Eye (tissue), 1 donor: Measurements from ENCODE around the gene RAB20.
"Not testable (repeated sequence)": the region's sequence is repeated elsewhere in the genome, so short reads cannot be mapped to it uniquely, and the experiment has no call there.

Experiments used
- DNase-seq: peaks from one replicate; pipeline ENCODE4 v3.0.0-alpha.2; 2015

RAB20 gene

DNA sequence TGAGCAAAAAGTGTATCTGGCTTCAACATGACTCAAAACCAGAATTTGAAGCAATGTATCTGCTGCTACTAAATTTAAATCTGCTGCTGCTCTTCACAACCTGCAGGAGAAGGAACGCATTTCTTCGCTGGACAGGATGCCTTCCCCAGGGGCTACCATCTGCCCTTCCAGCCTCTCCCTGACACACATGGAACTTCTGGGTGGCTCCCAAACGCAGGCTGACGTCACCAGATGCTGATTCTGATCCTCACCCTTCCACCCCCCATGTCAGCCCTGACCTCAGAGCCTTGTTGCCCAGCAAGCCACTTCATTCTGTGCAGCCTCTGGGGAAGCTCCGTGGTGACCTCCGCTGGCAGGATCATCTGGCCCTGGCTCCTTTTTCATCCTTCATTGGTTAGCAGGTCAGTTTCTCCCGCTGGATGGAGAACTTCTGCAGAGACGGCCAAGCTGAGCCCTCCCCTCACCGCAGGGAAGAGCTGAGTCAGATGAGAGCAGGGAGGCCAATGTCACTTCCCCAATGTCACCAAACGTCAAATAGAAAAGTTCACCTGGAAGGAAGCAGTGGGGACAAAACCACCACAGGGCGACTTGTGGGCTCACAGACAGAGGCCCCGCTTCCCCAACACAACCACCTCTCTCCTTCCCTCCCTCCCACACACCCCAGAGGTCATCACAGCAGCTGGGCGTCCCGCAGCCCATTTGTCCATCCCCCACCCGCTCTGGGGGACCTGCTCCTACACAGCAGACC, 14.0 kb upstream of the RAB20 start:
- peak; percentile 37 for DNase-seq

DNA sequence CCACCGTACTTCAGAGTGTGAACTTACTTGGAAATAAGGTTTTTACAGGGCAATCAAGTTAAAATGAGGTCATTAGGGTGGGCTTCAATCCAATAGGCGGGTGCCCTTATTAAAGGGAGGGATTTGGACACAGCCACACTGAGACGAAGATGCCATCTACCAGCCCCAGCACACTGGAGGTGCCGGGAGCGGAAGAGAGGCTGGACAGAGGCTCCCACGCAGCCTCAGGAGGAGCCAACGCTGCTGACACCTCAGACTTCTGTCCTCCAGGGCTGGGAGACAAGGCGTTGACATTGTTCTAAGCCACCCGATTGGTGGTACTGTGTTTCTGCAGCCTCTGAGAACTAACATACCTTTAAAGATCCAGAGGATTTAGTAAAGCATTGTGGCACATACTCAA, 12.6 kb upstream of the RAB20 start:
- no peak for DNase-seq

DNA sequence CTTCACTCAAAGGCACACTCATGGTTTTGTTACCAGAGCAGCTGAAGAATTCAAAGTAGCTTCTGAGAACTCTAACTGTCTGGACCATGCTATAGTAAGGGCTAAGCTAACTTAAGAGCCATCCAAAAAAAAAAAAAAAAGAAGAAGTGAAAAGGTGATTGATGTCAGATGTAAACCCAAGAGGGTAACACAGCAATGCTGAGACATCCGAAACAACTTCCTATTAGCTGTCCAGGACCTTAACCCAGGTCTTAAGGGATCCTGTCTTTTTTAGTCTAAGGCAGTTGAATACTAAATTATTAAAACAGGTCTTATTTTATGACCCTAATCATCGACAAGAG, 11.2 kb upstream of the RAB20 start:
- no peak for DNase-seq

DNA sequence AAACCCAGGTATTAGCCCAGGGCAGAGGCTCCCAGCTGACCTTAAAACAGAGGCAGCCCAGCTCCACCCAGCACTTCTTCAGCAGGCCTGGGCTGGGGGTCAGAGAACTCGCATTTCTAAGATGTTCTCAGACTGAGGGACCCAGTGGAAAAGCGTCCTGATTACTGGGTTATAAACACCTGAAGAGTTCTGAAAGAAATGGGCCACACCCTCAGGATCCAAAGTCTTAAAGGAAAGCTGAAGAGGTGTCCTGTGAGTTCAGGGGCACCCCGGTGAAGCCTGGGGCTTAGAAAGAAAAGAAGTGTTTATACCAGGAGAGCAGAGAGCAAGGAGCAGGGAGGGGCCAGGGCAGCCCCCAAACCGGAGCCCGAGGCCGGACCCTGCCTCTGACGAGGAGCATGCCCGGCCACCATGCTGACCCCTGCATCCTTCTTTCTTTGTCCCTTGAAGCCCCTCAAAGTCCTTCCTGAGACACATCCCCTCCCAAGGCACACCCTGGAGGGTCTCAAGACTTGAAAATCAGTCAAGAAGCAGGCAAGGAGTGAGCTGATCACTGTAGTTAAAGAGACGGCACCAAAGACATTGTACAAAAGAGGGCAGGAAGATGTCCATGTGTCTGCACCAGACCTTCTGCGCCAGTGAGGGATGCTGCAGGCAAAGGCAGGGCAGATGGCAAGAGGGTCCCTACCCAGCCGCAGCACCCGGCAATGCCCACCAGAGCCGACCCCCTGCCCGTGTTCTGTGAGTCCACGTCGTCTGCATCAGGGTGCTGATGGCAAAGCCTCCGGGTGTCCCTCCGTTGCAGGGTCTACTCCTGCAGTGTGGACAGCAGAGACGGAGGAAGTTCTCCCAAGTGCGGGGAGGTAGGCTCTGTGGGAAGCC, 10.6 kb upstream of the RAB20 start:
- no peak for DNase-seq

DNA sequence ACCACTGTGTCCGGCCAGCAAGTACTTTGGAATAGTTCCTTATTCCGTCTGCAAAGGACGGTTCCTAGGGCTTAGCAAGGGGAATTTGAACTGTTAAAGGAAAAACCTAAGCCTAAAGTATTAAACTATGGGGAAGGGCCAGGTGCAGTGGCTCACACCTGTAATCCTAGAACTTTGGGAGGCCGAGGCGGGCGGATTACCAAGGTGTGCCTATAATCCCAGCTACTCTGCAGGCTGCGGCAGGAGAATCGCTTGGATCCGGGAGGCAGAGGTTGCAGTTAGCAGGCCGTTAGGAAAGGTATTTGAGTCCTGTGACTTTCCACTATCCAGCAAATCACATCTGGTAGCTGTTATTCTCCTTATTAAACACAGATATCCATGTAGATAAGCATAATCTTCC, 9.4 kb upstream of the RAB20 start:
- no peak for DNase-seq

DNA sequence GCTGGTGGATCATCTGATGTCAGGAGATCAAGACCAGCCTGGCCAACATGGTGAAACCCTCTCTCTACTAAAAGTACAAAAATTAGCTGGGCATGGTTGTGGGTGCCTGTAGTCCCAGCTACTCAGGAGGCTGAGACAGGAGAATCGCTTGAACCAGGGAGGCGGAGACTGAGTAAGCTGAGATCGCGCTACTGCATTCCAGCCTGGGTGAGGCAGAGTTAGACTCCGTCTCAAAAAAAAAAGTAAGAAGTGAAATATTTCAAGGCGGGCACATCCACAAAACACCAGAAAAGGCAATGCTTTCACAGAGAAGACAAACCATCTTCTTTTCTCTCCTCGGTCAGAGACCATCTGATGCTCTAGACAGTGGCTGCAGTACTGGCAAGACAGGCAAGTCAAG, 8.4 kb upstream of the RAB20 start:
- not testable (repeated sequence) for DNase-seq

DNA sequence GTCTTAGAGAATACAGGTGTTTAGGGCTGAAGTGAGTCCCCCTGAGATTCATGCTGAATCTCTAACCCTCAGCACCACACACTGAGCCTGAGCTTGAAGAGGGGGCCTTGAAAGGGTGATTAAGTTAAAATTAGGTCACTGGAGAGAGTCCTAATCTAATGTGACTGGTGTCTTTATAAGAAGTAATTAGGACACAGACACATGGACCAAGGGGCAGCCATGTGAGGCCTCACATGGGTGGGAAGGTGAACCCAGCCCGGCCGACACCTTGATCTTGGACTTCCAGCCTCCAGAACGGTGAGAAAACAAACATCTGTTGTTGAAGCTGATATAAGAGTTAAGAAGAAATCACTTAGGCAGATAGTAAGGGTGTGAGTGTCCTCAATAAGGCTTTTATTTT, 7.1 kb upstream of the RAB20 start:
- DNase-seq = peak; percentile 71

DNA sequence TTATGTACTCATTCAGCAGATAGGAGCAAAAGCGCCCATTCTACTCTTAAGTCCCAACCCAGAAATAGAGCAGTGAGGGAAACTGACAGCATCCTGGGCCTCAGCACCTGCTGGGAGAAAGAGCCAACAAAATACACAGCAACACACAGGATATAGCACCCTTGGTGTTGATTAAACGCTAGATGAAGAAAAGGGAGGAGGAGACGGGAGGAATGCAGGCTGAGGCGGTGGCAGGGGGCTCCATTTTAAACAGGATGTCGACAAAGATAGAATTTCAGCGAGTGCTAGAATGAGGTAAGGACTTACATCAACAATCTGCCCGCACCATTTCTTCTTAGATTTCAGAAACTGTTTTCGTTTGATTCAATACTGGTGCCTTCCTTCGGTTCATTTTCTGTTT, 4.6 kb upstream of the RAB20 start:
- DNase-seq = no peak

DNA sequence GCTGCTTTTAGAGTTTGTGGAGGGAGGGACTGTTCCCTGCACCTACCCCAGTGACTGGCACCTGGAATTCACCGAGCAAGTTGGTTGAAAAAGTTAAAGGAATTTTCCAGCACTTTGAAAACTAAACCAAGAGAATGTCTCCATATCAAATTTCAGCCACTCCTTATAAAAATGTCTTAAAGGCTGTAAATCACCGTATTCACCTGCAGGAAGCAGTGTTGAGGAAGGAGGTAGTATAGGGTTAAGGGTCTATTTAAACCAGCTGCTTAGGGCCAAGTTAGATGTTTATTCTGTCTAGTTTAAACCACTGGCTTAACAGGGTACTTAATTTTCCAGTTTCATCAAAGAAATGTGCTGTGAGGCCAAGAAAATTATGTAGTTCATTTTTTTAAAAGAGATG, 3.8 kb upstream of the RAB20 start:
- no peak for DNase-seq

DNA sequence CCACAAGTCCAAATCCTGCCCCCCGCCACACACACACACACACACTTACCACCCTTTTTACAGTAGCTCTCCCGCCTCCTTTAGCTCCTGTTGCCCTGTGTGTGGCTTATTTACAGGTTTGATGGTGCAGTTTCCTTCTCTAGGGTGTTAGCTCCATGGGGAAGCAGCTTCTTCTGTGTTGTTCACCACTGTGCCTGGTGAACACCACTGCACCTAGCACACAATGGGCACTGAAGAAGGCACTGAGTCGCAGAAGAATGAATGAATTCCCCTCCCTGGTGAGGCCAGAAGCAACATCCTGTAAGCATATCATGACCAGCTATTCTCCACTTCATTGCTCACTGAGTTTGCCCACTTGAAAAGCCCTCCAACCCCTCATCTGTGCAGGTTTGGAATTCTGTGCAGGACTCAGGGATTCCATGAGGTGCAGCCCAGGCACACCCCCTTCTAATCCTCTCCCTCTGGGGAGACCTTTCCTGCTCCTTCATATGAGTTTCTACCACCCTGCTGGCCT, 3.0 kb upstream of the RAB20 start:
- no peak for DNase-seq

DNA sequence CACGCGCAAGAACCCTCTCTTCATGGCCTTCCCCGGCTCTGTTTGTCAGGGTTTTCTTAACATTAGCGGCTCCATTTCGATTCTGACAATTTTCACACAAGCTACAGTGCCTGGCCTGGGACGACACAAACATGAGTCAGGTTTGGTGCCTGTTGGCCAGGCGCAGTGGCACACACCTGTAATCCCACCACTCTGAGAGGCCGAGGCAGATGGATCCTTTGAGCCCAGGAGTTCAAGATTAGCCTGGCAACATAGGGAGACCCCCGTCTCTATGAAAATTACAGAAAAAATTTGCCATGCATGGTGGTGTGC, 1.9 kb upstream of the RAB20 start:
- no peak for DNase-seq

DNA sequence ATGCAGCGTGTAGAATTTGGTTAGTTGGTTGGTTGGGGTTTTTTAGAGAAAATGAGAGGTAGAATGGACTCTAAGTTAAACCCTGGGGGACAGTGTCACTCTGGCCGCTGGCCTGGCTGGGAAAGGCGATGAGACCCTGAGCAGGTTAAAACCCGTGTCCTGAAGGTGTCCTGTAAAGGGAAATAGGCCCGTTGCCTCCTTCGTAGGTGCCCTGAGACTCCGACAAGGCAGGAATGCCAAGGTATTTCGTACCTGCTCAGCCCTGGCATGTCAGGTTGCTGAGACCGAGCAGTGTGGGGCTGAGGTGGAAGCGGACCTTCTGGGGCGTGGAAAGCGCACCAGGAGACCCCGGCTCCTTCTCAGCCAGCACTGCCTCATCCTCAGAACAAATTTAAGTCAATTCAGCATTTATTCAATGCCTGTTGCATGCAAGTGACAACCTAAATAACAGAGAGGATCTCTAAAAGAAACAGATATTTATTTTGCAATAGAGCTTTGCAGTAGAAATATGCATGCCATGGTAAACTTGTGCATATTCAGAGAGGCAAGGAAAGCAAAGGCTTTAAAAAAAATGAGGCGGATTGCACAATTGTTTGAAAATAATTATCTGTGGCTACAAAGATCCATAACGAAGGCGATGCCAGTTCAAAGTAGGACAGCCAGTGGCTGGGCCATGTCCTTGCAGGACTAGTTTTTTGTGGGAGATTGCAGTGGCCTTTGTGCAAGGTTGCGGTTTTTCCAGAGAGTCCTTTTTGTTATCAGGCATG, 1.4 kb upstream of the RAB20 start:
- no peak for DNase-seq

DNA sequence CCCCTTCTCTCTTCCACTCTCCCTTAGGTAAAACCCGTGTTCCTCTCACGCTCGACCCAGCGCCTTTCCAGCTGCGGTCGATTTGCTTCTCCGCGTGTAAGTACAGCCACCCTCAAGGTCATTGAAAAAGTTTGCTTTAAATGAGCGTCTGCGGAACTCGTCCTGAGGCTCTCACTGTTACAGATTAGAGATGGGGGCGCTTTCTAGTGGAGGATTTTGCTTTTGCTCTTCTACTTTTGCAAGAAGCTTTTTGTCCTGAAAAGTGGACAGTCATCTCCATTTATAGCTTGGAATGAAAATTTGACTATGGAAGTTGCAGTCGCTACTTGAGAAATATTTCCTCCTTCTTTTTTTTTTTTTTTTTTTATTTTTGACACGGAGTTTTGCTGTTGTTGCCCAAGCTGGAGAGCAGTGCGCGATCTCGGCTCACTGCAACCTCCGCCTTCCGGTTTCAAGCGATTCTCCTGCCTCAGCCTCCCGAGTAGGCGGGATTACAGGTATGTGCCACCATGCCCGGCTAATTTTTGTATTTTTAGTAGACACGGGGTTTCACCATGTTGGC, 595 bp upstream of the RAB20 start:
- DNase-seq = no peak

DNA sequence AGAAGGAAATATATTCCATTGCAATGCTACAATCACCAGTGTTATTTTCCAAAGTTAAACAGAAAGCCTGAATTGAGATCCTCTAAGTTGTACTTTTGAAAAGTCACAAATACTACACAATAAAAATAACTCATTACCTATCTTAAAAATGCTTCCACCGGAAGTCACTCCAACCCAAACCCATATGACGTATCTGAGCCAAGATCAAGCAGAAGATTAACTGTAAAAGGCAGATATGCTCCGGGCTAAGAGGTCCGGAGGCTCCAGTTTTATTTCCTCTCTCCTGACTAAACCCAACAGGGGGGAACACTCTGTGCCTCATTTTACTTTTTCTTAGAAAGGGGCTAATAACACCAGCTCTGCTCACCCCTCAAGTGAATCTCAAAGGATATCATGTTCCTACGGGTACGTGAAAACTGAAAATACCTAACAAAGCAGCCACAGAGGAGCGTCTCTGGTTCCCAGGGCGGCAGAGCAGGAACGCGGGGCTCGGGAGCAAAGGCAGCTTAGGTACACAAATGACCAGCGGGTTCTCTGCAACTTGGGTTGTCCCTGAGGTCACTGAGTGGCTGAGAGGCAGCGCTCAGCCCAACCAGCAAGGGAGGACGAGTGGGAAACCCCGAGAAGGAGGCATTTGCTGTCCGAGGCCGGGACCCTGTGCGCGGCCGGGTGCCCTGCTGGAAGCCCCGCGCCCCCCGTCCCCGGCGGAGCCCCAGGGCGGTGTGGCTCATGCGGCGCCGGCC, 750 bp downstream of the RAB20 start:
- peak; percentile 60 for DNase-seq

DNA sequence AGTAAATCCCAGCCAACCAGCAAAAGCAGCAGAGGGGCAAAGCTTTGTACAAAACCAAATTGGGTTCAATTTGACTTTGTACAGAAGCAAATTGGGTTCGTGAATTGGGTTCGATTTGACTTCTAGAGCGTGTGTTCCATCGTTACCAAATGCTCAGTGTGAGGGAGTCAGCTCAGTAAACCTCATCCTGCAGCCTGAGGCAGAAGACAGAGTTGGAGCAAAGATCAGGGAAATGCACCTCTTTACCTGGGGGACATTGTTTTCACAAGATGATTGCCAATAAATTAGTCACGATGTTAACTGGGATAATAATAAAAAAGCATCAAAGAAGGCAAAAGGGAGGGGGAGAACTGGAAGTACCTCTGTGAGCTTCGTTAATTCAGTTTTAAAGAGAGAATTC, 1.5 kb downstream of the RAB20 start:
- no peak for DNase-seq

DNA sequence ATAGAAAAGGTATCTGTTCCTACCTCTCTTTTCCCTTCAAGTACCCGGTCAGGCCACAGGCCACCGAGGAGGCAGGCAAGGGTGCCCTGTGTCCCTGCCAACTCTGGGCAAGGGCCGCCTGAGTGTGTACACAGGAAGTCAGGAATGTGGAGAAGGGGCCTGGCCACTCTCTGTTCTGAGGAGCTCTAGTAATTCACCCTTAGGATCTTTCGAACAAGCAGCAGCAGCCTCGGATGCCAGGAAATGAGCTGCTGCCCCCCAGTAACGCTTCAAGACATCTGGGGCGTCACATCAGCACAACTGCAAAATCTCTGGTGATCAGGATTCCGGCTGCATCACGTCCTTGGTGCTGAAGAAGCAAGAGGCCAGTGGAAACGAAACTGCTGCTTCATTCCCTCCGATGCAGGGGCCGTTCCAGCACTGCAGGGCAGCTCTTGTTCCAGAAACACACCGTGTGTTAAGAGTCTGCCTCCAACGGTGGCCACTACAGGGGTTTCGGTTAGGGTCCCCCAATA, 2.0 kb downstream of the RAB20 start:
- no peak for DNase-seq

DNA sequence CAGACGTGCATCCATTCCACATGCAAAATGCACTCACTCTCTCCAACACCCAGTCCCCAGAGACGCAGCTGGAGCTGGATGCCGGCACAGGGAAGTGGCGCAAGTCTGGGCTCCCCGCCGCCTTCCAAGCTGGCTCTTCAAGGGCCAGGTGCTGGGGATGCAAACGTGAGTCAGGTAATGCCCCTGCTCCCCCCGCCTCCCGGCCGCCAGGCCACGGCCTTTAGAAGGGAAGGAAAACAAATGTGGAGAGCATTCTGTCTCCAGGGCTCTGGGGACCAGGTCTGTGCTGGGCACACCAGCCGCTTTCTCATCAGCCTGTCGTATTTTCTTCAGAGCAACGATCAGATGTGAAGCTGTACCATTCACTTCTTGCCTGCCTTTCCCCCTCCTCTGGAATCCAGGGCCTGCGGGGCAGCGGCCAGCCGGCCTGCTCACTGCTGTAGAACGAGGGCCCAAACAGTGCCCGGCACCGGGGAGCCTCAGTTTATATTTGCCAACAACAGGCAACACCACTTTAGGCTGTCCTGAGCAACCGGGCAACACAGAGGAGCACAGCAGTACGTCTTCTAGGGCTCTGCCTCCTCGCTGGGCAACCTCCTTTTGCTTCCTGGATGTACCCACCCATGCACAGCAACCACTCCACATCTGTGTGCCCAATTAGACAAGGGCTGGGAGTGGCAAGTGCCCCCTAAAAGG, 3.8 kb downstream of the RAB20 start:
- no peak for DNase-seq

DNA sequence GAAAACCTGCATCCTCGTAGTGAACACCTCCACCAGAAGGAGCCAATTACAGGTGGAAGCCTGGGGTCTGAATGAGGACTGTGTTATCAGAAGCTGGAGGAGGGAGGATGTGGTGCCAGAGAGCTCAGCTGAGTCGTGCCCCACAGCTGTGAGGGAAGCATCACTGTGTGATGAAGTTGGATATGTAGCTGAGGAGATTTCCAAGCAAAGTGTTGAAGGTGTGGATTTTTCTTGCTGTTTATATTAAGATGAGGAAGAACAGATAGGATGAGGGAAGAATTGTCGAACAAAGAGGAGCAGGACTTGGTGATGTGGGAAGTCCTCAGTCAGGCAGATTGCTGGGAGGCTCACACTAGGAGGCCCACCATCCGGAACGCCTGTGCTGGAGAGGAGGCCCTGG, 4.4 kb downstream of the RAB20 start:
- no peak for DNase-seq

DNA sequence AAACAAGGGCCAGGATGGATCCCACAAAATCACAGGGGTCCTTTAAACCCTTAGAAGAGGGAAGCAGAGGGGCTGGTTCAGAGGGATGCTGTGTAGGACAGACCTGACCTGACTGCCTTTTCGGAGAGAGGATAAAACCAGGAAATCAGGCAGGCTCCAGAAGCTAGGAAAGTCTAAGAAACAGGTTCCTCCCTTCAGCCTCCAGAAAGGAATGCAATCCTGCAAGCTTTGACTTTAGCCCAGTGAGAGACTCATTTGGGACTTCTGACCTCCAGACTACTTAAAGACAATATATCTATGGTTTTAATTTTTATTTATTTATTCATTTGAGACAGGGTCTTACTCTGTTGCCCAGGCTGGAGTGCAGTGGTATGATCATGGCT, 5.3 kb downstream of the RAB20 start:
- DNase-seq = no peak

DNA sequence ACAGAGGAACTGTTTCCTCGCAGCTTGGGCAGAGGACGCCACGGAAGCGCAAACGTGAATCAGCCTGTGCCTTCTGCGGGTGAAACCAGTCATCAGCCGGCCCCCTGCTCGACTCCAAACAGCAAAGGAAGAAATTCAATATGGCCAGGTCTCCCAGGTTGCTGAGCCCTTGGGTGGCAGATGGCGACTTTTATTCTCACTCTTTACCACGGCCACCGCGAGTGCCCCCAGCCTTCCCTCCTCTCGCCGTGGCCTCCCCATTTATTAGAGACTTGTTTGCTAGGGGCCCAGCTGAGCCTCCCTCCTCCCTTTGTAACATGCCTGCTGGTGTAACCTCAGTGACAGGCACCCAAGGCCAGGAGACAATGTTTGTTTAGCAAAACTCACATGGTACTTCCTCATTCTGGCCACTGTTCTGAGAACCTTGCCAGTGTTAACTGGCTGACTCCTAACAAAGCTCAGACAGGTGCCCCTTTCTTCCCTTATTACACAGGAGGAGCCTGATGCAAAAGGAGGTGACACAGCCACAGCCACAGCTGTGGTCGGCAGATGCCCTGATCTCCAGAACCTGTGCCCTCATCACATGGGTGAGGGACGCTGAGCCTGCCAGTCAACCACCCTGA, 5.8 kb downstream of the RAB20 start:
- DNase-seq = no peak

DNA sequence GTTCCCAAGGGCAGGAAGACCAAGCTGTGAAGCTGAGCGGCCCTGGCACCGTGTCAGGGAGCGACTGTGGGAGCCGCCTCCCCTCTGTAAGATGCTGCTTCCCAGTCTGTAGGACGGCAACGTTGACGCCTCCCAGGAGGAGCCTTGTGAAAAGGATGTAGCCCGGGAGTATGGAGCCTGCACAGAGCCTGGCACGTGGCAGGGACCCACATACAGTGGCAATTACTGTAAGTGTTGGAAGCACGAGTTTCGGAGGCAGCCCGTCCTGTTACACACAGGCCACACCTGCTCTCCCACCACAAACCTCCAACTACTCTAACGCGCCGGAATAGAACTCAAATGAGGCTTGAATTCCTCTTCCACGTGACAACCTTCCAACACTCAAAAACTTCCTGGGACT, 6.6 kb downstream of the RAB20 start:
- DNase-seq = no peak
